HepG2 (cell line): ENCODE data around the gene RAP1GAP2. TPM values are rescaled to one million over a fixed set of nuclear protein-coding genes. Genes with fewer than 3 reads are reported as not detected.

Source experiments
- AKNA ChIP-seq: sonication (generic); formaldehyde crosslinking; IDR thresholded peaks from 2 replicates; pipeline ENCODE4 v1.4.0; 2020; ENCODE audit warnings: missing genetic modification reagents, borderline replicate concordance
- BHLHE40 ChIP-seq: IDR thresholded peaks from 2 replicates; pipeline ENCODE4 v1.6.1; 2011; ENCODE audit warnings: low read length, improper control_type of control experiment
- CBX2 ChIP-seq, 2 experiments: fragments of 200-600 bp in 1 of 2; sonication (generic); formaldehyde crosslinking in 1 of 2; IDR thresholded peaks; 2 replicates each; pipeline versions ENCODE4 v1.7.0 to v1.8.1; 2018 to 2022; ENCODE audit warnings: low read depth in 2 of 2, low read length in 1 of 2, mild to moderate bottlenecking in 1 of 2, missing genetic modification reagents in 1 of 2
- HOXA5 ChIP-seq: sonication (generic); formaldehyde crosslinking; IDR thresholded peaks from 2 replicates; pipeline ENCODE4 v1.4.0; 2020; ENCODE audit warnings: missing genetic modification reagents
- ISL2 ChIP-seq: sonication (generic); formaldehyde crosslinking; IDR thresholded peaks from 2 replicates; pipeline ENCODE4 v1.5.0; 2020; ENCODE audit warnings: missing genetic modification reagents
- JUNB ChIP-seq: sonication (generic); formaldehyde crosslinking; IDR thresholded peaks from 2 replicates; pipeline ENCODE4 v1.8.0; 2022; ENCODE audit warnings: missing genetic modification reagents, mild to moderate bottlenecking, borderline replicate concordance
- KLF13 ChIP-seq: sonication (generic); formaldehyde crosslinking; IDR thresholded peaks from 2 replicates; pipeline ENCODE4 v1.4.0; 2020; ENCODE audit warnings: mild to moderate bottlenecking, missing genetic modification reagents
- PHF21A ChIP-seq: sonication (generic); formaldehyde crosslinking; IDR thresholded peaks from 2 replicates; pipeline ENCODE4 v1.5.0; 2020; ENCODE audit warnings: mild to moderate bottlenecking, missing genetic modification reagents
- PPARG ChIP-seq: conservative IDR thresholded peaks from 2 replicates; pipeline ENCODE4 v1.6.1; 2016; ENCODE audit warnings: missing biosample characterization, missing genetic modification reagents
- RELA ChIP-seq: sonication (generic); formaldehyde crosslinking; IDR thresholded peaks from 2 replicates; pipeline ENCODE4 v1.4.0; 2020; ENCODE audit warnings: missing genetic modification reagents
- RFX3 ChIP-seq: IDR thresholded peaks from 2 replicates; pipeline ENCODE4 v1.6.1; 2016; ENCODE audit warnings: missing biosample characterization, missing genetic modification reagents
- SAP130 ChIP-seq: IDR thresholded peaks from 2 replicates; pipeline ENCODE4 v1.6.1; 2016; ENCODE audit warnings: low read depth
- SETDB1 ChIP-seq: sonication (generic); formaldehyde crosslinking; IDR thresholded peaks from 2 replicates; pipeline ENCODE4 v1.5.1; 2020; ENCODE audit warnings: missing genetic modification reagents, mild to moderate bottlenecking, borderline replicate concordance
- TBL1XR1 ChIP-seq: fragments of 150-350 bp; IDR thresholded peaks from 2 replicates; pipeline ENCODE4 v1.6.1; 2014; ENCODE audit warnings: borderline replicate concordance, low read length; ENCODE audit not compliant: partially characterized antibody
- ZFYVE20 ChIP-seq: sonication (generic); formaldehyde crosslinking; IDR thresholded peaks from 2 replicates; pipeline ENCODE4 v1.8.0; 2023; ENCODE audit warnings: low read depth, mild to moderate bottlenecking, moderate library complexity, missing genetic modification reagents, borderline replicate concordance
- ZMYM4 ChIP-seq: sonication (generic); formaldehyde crosslinking; IDR thresholded peaks from 2 replicates; pipeline ENCODE4 v1.8.1; 2023; ENCODE audit warnings: mild to moderate bottlenecking, missing genetic modification reagents
- ZNF136 ChIP-seq: sonication (generic); formaldehyde crosslinking; IDR thresholded peaks from 2 replicates; pipeline ENCODE4 v1.8.1; 2022; ENCODE audit warnings: low read depth, mild to moderate bottlenecking, moderate library complexity, missing genetic modification reagents
- ZNF33A ChIP-seq: sonication (generic); formaldehyde crosslinking; IDR thresholded peaks from 2 replicates; pipeline ENCODE4 v1.5.1; 2020; ENCODE audit warnings: missing genetic modification reagents, mild to moderate bottlenecking, moderate library complexity, borderline replicate concordance
- ZNF501 ChIP-seq: sonication (generic); formaldehyde crosslinking; IDR thresholded peaks from 2 replicates; pipeline ENCODE4 v1.5.1; 2020; ENCODE audit warnings: mild to moderate bottlenecking, moderate library complexity, missing genetic modification reagents
- ZNF552 ChIP-seq: sonication (generic); formaldehyde crosslinking; IDR thresholded peaks from 2 replicates; pipeline ENCODE4 v1.9.0; 2022; ENCODE audit warnings: missing genetic modification reagents, mild to moderate bottlenecking, borderline replicate concordance
- polyA plus RNA-seq, 8 experiments: library from polyadenylated mRNA; depleted of rRNA in 3 of 8; stranded (reverse) in 7 of 8; unstranded in 1 of 8; fragments of >200 nt; fragmentation: Illumina TruSeq in 4 of 8; extraction: Trizol in 4 of 8; gene quantifications; 2 replicates each; pipeline versions ENCODE4 v1.2.1 to v1.2.3, GENCODE V29; 2011 to 2016; ENCODE audit warnings: low read depth in 4 of 8, missing spikeins in 1 of 8, mixed read lengths in 1 of 8; ENCODE audit not compliant: insufficient read depth in 1 of 8
- total RNA-seq, 5 experiments: library from RNA; depleted of rRNA; stranded (reverse); fragments of >200 nt; fragmentation: Illumina TruSeq; extraction: Trizol; gene quantifications; 2 replicates each; pipeline ENCODE4 v1.2.3, GENCODE V29; 2016; ENCODE audit warnings: low read depth in 1 of 5
- TF ChIP-seq, protein P1 (sequence below): sonication (generic); formaldehyde crosslinking; IDR thresholded peaks from 2 replicates; pipeline ENCODE4 v1.5.1; 2020; ENCODE audit warnings: missing genetic modification reagents, mild to moderate bottlenecking, borderline replicate concordance
- TF ChIP-seq, protein P2 (sequence below): sonication (generic); IDR thresholded peaks from 2 replicates; pipeline ENCODE4 v1.6.1; 2016; ENCODE audit warnings: low read depth, borderline replicate concordance

RAP1GAP2 gene
- total and polyA plus RNA-seq, 2 of the 13 experiments (the other 11 are each of a cell fraction or from before 2014, with no cell fraction given), result 10.9 to 12.0 TPM

DNA sequence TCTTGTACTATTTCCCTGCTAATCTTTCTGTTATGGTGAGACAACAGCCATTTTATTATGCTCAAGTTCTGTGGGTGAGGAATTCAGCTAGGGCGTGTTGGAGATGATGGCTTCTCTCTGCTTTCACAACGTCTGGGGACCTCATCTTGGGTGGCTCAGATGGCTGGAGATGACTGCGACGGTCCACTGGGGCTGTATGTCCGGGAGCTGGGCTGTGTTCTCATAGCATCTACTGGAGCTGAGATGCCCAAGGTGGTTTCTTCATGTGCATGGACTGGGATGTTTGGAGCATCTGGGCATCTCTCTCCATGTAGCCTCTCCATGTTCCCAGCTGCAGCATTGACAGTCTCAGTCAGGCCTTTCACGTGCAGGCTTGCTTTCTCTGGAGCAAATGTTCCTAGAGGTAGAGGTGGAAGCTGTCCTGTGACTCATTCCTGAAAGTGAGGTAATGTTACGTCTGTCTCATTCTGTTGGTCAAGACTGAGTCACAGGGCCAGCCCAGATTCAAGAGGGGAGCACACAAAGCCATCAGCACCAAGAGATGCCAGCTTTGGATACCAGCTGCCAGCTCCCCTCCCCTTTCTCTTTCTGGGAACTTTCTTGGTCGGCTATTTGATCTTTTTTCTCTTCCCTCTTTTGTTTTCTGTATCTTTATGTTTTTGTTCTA, 96.2 kb downstream of the RAP1GAP2 start (continued):
- TF ChIP-seq AKNA, result no peak
- TF ChIP-seq HOXA5 (CRISPR knock-in tag), result no peak
- TF ChIP-seq SAP130 (CRISPR knock-in tag), result peak; percentile 23; the same call in 1 of the 2 replicates
- TF ChIP-seq, protein P1, sequence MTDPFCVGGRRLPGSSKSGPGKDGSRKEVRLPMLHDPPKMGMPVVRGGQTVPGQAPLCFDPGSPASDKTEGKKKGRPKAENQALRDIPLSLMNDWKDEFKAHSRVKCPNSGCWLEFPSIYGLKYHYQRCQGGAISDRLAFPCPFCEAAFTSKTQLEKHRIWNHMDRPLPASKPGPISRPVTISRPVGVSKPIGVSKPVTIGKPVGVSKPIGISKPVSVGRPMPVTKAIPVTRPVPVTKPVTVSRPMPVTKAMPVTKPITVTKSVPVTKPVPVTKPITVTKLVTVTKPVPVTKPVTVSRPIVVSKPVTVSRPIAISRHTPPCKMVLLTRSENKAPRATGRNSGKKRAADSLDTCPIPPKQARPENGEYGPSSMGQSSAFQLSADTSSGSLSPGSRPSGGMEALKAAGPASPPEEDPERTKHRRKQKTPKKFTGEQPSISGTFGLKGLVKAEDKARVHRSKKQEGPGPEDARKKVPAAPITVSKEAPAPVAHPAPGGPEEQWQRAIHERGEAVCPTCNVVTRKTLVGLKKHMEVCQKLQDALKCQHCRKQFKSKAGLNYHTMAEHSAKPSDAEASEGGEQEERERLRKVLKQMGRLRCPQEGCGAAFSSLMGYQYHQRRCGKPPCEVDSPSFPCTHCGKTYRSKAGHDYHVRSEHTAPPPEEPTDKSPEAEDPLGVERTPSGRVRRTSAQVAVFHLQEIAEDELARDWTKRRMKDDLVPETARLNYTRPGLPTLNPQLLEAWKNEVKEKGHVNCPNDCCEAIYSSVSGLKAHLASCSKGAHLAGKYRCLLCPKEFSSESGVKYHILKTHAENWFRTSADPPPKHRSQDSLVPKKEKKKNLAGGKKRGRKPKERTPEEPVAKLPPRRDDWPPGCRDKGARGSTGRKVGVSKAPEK, result no peak
- peak; percentile 43 for TF ChIP-seq TBL1XR1
- TF ChIP-seq ISL2 (CRISPR knock-in tag), result no peak
- no peak for TF ChIP-seq PPARG
- no peak for TF ChIP-seq PHF21A
- TF ChIP-seq, protein P2, sequence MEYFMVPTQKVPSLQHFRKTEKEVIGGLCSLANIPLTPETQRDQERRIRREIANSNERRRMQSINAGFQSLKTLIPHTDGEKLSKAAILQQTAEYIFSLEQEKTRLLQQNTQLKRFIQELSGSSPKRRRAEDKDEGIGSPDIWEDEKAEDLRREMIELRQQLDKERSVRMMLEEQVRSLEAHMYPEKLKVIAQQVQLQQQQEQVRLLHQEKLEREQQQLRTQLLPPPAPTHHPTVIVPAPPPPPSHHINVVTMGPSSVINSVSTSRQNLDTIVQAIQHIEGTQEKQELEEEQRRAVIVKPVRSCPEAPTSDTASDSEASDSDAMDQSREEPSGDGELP, result no peak
- TF ChIP-seq ZFYVE20 (CRISPR knock-in tag), result no peak
- no peak for TF ChIP-seq SETDB1 (CRISPR knock-in tag)
- no peak for TF ChIP-seq RFX3 (CRISPR knock-in tag)
- peak; percentile 93 for TF ChIP-seq BHLHE40
- no peak for TF ChIP-seq ZNF552 (CRISPR knock-in tag)
- no peak for TF ChIP-seq ZNF136 (CRISPR knock-in tag)
- TF ChIP-seq RELA (CRISPR knock-in tag), result no peak
- no peak for TF ChIP-seq CBX2 (IDR thresholded peaks at IDR 0.05; ENCODE audit: low read depth, low read length)
- TF ChIP-seq CBX2 (CRISPR knock-in tag; IDR thresholded peaks at IDR 0.05; ENCODE audit: low read depth), result no peak
- no peak for TF ChIP-seq ZMYM4 (CRISPR knock-in tag)
- no peak for TF ChIP-seq ZNF33A (CRISPR knock-in tag)
- TF ChIP-seq KLF13 (CRISPR knock-in tag), result no peak
- no peak for TF ChIP-seq ZNF501 (CRISPR knock-in tag)
- TF ChIP-seq JUNB (CRISPR knock-in tag), result no peak
